ENCODE results near the gene ACSBG1.

Gene ACSBG1

GRCh38 chr15:78223396-78224022 lies 10.9 kb downstream of the ACSBG1 start:
- no peak overlapping the region for H3K4me3 Mint-ChIP-seq
- H3K9me3 Mint-ChIP-seq = peaks cover 13% of the 10 kb centered on the region
- H3K4me1 Mint-ChIP-seq = peaks cover 17% of the 10 kb centered on the region
- H3K27me3 Mint-ChIP-seq (ENCODE audit: low read depth, poor library complexity) = no peaks in the 10 kb centered on the region
- H3K36me3 Mint-ChIP-seq (ENCODE audit: low read depth) = no peaks in the 10 kb centered on the region
- no peak for TF ChIP-seq CTCF (IDR thresholded peaks at IDR 0.05)
- DNase-seq = no peak
- no peak overlapping the region for H3K27ac Mint-ChIP-seq

GRCh38 chr15:78222745-78223395 lies 11.5 kb downstream of the ACSBG1 start:
- Mint-ChIP-seq H3K9me3 (peaks cover 13% of the 10 kb centered on the region), H3K27me3 (ENCODE audit: low read depth, poor library complexity) (no peaks in the 10 kb centered on the region), H3K4me1 (peaks cover 17% of the 10 kb centered on the region), H3K4me3 (no peak overlapping the region), H3K36me3 (ENCODE audit: low read depth) (no peaks in the 10 kb centered on the region), H3K27ac (no peak overlapping the region)
- TF ChIP-seq CTCF (IDR thresholded peaks at IDR 0.05) = no peak
- no peak for DNase-seq

GRCh38 chr15:78220713-78221112 lies 13.7 kb downstream of the ACSBG1 start:
- Mint-ChIP-seq H3K4me3 (no peak overlapping the region), H3K36me3 (ENCODE audit: low read depth) (no peaks in the 10 kb centered on the region), H3K4me1 (peaks cover 21% of the 10 kb centered on the region), H3K9me3 (peaks cover 10% of the 10 kb centered on the region), H3K27me3 (ENCODE audit: low read depth, poor library complexity) (no peaks in the 10 kb centered on the region), H3K27ac (peak overlapping the region; percentile 8)
- no peak for TF ChIP-seq CTCF (IDR thresholded peaks at IDR 0.05)
- DNase-seq = no peak

- Mint-ChIP-seq H3K27ac (peak overlapping the region; percentile 40), H3K4me1 (peaks cover 46% of the 10 kb centered on the region), H3K9me3 (no peaks in the 10 kb centered on the region), H3K36me3 (ENCODE audit: low read depth) (no peaks in the 10 kb centered on the region), H3K4me3 (no peak overlapping the region), H3K27me3 (ENCODE audit: low read depth, poor library complexity) (peaks cover 6% of the 10 kb centered on the region)
- no peak for DNase-seq
- no peak for TF ChIP-seq CTCF (IDR thresholded peaks at IDR 0.05)
Measured at GRCh38 chr15:78216276-78217104, 17.9 kb downstream of the ACSBG1 start.

- H3K4me1 Mint-ChIP-seq = peaks cover 60% of the 10 kb centered on the region
- peaks cover 13% of the 10 kb centered on the region for H3K27me3 Mint-ChIP-seq (ENCODE audit: low read depth, poor library complexity)
- no peak overlapping the region for H3K27ac Mint-ChIP-seq
- no peak overlapping the region for H3K4me3 Mint-ChIP-seq
- no peaks in the 10 kb centered on the region for H3K9me3 Mint-ChIP-seq
- TF ChIP-seq CTCF (IDR thresholded peaks at IDR 0.05) = no peak
- H3K36me3 Mint-ChIP-seq (ENCODE audit: low read depth) = no peaks in the 10 kb centered on the region
- DNase-seq = no peak
Measured at GRCh38 chr15:78213956-78214355, 20.4 kb downstream of the ACSBG1 start.
